ENCODE results near the gene CD6.

DNA sequence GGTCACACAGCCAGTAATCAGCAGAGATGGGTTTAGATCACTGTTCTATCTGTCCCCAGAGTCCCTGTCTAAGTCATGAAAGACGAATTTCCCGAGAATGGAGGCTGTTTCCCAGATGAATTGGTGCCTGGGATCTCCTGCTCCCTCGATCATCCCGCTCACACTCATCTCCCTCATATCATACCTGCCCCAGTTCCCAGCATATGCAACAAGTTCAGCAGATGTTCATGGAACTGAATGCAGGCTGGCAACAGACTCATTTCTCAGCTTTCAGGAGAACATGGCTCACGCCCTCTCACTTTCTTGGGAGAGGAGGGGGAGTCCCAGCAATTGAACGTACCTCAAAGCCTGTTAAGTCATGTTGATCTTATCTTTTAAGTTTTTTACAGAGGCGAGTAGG is 22.1 kb downstream of the CD6 start:
- TF ChIP-seq, protein P1, sequence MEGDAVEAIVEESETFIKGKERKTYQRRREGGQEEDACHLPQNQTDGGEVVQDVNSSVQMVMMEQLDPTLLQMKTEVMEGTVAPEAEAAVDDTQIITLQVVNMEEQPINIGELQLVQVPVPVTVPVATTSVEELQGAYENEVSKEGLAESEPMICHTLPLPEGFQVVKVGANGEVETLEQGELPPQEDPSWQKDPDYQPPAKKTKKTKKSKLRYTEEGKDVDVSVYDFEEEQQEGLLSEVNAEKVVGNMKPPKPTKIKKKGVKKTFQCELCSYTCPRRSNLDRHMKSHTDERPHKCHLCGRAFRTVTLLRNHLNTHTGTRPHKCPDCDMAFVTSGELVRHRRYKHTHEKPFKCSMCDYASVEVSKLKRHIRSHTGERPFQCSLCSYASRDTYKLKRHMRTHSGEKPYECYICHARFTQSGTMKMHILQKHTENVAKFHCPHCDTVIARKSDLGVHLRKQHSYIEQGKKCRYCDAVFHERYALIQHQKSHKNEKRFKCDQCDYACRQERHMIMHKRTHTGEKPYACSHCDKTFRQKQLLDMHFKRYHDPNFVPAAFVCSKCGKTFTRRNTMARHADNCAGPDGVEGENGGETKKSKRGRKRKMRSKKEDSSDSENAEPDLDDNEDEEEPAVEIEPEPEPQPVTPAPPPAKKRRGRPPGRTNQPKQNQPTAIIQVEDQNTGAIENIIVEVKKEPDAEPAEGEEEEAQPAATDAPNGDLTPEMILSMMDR (IDR thresholded peaks at IDR 0.05 in 4 of 5, conservative IDR thresholded peaks at IDR 0.05 in 1 of 5), result no peak
- TF ChIP-seq POLR2A (IDR thresholded peaks at IDR 0.05), result no peak
